Hepatic stellate cell (primary cell): Measurements from ENCODE around the gene GPR180.
A peak's percentile ranks its signal among the peaks of the same experiment; 100 is the strongest.

ENCODE experiments used
- DNase-seq: peaks from one replicate; pipeline ENCODE4 v3.0.0; 2011; ENCODE audit warnings: low spot score

The GPR180 gene

DNA sequence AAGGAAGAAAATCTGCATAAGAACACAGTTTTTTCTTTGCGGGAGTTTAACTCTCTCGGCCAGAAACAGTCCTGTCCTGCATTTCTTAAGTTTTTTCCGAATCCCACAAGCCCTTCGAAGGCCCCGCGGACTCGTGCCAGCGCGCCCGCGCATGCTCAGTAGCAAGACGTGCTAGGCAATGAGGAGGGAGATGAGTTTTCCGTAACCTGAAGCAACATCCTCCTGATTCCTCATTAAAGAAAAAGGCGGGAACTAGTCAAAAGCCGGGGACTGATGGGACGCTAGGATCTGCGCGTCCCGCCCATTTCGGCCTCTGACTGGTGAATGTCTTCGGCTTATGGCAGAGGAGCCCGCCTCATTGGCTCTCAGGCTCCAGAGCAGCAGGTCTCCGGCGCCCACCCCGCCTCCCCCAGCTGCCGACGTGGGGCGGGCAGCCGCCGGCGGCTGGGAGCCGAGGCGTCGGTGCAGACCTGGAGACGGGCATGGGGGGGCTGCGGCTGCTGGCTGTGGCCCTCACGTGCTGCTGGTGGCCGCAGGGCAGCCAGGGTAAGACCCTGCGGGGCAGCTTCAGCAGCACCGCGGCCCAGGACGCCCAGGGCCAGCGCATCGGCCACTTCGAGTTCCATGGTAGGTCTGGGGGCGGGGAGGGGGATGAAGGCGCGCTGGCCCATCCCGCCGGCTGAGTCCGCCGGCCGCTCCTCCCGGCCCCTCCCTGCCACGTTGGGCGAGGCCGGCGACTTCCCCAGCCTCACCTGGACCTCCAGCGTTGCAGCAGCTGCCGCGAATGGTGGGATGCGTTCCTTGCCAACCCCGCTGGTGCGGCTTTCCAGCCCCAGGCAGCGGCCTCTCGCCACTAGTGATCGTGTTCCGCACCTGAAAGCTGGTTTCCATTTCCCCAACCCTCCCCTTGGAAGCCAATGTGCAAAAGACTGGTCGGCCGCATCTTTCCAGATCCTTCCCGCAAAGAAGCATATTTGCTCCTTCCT lies at the start of gene GPR180:
Gene GPR180 (plus strand): TSS at position 412 of the 986 bp plus-strand sequence. CDS start 71 bp downstream, at position 483.
- peak; percentile 98 for DNase-seq

DNA sequence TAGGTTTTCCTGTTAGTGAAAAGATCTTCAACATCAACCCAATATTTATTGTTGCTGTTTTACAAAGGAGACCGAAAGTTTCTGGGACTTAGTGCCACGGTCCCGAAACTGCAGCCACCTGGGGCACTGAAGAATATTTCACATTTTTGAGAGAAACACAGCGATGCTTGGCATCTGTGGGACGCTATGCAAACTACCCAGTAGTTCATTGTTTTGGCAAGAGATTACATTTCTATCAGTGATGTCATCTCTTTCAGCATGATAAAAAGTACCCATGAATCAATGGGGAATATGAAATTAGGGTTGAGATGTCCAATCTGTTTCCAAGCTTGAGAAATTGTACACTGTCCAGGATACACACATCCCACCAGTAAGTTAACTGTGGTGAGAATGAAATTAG lies 49.6 kb upstream of the GPR180 start:
- no peak for DNase-seq

DNA sequence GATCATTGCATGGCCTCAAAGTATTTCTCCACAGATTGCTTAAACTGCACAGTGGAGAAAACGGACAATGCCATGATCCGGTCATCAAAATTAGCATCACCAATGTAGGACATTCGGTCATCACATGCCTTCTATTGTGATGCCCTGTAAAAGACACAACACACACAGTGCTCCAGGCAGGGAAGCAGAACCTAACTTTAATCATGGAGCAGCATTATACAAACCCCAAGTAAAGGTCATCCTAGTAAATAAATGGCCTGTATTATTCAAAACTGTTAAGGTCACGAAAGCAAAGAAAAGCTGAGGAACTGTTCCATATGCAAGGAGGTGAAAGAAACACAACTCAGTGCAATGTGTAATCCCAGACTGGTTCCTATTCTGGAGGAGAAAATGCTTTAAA lies 47.9 kb upstream of the GPR180 start:
- DNase-seq = no peak

DNA sequence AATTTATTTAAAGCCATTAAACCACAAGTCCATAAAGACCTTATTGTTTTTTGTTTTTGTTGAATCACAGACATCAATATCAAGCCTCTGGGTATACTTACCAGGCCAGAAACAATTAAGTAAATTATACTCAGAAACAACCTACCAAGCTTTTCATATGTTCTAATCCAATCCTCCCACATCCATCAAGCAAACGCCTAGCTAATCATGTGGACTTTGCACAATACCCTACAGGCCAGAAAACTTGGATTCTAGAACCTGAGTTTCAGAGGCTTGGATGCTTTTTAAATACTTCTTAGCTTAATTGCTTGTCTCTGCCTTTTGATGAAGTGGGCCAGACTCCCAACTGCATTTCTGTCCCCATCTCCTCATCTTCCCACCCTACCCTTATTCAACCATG lies 45.6 kb upstream of the GPR180 start:
- DNase-seq = no peak

DNA sequence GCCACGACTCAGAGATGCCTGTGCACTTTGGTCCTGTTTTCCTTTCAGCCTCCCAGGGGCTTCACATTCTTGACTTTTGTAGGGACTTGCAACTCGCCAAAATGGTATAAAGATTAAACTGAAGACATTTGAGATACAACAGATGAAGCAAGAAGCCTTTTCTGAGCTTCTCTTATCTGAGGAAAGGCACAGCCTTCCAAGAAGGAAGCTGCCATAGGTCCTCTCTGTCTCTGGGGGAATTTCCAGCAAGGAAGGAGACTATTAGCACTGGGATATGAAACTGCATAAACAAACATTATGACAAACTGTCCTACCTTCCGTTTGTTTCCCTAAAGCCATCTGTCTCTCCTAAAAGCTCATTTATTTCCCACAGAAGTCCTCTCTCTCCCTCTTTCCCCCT lies 45.0 kb upstream of the GPR180 start:
- DNase-seq = no peak

DNA sequence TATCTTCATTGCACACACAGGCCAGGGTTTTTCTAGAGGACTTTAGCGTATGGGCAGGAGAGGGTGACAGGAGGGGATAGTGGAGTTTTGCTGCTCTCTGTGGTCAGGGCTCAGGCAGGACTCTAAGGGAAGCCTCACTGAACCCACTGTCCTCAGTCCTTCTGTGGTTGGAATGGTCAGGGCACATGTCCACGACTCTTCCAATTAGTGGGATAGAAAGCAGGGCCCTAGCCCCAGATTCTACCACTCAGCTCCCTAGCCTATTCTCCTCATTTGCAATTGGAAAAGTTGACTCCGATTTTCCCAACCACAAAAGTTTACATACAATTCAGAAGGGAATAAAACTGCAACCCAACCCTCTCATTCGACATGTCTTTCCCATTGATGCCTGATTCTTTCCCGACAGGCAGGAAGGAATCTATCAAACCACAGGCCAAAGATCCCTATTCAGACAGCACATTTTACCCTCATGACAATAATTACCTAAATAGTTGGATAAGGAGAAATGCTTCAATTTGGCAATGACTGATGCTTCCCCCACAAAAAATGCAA lies 43.9 kb upstream of the GPR180 start:
- DNase-seq = no peak

DNA sequence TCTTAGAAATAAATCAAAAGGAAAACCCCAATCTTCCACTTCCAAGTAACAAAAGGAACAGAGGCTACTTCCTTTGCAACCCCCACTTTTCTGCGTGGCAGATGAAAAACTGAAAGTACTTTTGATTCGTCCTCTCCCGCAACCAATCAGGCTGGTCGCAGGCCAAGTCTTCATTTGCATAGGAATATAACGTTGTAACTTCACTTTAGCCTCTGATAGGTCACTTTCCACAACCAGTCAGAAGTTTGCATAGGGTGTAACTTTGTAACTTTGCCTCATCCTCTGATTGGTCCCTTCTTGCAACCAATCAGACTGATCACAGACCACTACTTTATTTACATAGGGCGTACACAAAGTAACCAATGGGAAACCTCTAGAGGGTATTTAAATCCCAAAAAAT lies 42.9 kb upstream of the GPR180 start:
- no peak for DNase-seq

DNA sequence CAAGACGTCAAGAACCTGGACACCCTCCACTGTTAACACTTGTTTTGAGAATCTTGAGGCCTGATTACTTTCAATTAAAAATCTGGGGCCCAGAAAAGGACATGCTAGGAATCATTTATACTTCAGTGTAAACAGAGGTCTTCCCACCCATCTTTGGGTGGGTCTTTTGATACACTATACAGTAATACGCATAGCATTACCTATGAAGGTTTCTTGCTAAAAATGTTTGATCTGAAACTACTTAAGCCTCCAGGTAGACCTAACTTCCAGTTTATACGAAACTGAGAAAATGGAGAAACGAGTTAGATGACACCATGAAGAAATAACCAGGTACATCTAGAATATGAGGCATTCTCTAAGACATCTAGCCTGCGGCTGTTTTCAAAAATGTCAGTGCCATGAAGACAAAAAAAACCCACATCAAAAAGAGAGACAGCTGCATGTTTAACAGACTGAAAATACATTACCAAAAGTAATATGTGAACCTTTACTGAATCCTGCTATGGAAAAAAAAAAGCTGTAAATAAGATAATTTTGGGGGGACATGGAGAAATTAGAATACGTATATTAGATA lies 42.3 kb upstream of the GPR180 start:
- no peak for DNase-seq

DNA sequence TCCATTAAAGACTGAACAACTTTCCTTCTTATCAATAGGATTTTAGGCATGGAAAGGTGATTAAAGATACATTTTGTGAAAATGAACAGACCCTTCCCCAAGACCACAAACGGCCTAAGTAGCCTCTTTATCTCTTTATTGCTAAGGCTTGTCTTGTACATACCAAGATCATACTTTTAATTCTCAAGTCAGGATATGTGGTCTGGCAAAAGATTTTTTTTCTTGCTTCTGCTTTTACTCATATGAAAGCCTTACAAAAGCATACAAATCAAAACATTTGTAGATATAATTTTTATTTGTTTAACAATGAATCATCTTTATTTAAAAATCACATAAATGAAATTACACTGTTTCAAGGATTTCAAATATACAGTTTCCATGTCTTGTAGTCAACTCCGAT lies 41.5 kb upstream of the GPR180 start:
- no peak for DNase-seq

DNA sequence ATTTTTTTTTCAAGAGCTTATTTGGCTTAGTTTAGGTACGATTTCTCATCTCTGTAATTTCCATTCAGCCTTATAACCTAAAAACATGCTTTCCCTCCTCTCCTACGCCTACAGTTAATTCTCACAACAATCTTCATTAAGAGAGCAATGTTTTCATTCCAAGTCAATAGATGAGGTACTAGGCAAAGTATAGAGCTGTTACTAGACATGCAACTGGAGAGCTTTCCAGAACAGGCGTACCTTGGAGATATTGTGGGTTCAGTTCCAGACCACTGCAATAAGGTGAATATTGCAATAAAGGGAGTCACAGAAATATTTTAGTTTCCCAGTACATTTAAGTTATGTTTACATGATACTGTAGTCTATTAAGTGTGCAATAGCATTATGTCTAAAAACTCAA lies 40.5 kb upstream of the GPR180 start:
- no peak for DNase-seq

DNA sequence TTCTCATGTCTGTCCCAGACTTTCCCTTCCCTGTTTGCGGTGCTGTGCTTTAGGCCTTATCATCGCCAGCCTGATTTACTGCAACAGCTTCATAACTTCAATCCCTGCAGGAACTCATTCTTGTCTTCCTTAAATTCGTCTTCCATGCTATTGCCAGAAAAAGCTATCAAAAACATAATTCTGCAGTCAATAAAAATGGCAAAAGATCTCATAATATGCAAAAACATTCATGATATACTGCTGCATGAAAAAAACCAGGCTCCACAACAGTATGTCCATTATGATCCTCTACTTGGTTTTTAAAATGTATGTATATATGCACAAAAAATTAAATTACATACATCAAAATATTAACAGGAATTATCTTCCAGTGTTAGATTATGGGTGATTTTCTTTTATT lies 34.1 kb upstream of the GPR180 start:
- DNase-seq = no peak

DNA sequence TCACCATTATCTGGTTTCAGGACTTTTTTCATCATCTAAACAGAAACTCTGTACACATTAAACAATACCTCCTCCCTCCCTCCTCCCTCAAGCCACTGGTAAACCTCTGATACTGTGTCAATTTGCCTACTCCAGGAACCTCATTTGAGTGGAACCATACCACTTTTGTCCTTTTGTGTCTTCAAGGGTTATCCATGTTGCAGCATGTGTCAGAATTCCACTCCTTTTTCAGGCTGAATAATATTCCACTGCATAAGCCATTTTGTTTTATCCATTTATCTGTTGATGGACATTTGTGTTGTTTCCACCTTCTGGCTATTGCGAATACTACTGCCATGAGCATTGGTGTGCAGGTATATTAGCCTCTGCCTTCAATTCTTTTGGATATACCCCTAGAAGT lies 33.2 kb upstream of the GPR180 start:
- no peak for DNase-seq

DNA sequence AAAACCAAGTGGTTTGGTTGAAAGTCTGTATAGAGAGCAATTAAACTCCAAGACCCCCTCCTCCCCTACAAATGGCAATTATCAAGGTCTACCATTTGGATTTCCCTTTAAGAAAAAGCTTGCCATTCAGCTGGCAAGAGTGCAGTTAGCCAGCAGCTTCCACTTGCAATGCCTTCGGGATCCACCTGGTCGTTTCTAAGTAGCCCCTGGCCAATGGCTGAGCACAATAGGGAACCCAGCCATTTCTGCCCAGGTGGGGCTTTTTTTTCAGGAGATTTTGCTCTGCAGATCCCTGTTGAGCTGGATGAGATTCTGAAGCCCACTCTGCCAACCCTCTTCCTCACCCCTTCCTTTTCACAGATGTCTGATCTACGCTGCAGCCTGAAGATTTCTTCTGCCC lies 32.0 kb upstream of the GPR180 start:
- no peak for DNase-seq

DNA sequence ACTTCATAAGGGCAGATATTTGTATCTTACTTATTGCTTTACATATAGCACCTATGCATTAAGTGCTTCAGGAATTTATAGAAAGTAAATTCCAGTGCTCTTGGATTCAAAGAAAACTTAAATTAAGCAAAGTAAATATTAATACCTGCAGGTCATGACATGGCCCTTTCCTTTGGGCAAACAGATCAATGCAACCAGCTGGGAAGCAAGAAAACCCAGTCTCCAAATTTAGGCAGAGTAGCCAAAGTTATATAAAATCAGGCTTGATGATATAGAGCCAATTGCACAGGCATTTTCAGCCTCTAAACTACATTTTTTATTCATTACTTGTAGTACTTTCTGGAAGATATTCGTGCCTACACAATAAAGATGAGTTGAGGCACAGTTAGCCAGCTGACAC lies 22.6 kb upstream of the GPR180 start:
- no peak for DNase-seq

DNA sequence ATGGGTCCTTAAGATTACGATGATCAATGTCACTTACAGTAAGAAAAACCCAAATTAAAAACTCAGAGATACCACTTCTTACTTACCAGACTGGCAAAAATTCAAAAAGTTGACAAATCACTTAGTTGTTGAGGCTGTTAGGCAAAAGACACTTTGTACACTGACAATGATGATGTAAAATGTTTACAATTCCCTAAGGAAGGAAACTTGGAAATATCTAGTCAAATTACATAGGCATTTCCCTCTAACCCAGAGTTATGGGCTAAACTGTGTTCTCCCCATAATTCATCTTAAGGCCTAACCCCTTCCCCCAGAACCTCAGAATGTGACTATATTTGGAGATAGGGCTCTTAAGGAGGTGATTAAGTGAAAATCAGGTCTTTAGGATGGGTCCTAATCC lies 17.7 kb upstream of the GPR180 start:
- no peak for DNase-seq

DNA sequence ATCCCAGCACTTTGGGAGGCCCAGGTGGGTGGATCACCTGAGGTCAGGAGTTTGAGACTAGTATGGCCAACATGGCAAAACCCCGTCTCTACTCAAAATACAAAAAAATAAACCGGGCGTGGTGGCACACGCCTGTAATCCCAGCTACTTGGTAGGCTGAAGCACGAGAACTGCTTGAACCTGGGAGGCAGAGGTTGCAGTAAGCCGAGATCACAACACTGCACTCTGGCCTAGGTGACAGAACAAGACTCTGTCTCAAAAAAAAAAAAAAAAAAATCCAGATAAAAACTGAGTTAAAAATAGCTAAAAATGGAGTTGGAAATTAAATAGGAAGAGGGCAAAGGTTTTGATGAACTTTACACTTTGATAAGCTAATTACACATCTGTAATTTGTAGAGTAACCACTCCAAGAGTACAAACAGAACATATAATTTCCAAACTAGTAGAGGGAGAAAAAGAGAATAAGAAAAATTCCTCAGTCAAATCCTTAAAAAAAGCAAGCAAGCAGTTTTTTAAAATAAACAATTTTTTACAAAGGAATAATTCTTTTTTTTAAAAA lies 16.0 kb upstream of the GPR180 start:
- DNase-seq = no peak

DNA sequence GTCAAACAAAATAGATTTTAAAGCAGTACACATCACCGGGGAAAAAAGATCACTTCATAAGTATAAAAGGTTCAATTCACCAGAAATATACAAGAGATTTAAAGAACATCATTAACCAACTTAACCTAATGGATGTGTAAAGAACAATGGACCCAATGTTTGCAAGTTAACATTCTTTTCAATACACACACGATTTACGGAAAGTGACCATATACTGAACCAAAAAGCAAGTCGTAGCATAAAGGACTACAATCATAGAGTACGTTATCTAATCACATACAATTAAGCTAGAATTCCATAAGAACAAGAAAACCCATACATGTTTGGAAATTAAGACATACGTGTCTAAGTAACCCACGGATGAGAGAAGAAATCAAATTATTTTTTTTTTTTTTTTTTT lies 15.3 kb upstream of the GPR180 start:
- DNase-seq = no peak

DNA sequence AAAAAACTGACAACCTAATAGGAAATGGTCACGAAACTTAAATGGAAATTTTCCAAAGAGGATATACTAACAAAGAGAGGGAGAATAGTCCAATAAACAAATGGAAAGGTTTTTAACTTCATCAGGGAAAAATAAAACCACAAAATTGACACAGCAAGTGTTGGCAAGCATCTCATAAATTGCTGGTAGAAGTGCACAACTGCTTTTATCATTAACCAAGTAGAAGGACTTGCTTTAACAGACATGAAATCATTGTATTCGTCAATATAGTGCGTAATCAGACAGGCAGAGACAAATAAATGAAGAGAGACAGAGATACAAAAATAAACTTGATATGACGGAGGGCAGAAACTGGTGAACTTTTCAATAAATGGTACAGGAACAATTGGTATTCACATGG lies 13.1 kb upstream of the GPR180 start:
- DNase-seq = no peak

DNA sequence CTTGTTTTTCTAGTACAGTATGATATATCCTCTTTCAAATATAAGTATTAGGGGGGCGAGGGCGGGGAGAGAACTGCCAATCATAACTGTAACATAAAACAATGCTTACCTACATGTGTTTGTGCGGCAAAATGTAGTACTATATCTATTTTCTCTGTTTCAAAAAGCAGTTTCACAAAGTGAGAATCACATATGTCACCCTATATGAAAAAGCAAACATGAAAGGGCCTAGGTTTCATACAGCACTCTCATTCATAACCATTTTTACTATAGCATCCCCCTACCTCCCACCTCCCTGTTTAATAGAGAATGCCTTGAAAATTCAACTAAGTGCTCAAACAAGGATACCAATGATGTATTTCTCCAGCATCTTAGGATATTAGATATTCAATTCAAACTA lies 10.9 kb upstream of the GPR180 start:
- DNase-seq = no peak

DNA sequence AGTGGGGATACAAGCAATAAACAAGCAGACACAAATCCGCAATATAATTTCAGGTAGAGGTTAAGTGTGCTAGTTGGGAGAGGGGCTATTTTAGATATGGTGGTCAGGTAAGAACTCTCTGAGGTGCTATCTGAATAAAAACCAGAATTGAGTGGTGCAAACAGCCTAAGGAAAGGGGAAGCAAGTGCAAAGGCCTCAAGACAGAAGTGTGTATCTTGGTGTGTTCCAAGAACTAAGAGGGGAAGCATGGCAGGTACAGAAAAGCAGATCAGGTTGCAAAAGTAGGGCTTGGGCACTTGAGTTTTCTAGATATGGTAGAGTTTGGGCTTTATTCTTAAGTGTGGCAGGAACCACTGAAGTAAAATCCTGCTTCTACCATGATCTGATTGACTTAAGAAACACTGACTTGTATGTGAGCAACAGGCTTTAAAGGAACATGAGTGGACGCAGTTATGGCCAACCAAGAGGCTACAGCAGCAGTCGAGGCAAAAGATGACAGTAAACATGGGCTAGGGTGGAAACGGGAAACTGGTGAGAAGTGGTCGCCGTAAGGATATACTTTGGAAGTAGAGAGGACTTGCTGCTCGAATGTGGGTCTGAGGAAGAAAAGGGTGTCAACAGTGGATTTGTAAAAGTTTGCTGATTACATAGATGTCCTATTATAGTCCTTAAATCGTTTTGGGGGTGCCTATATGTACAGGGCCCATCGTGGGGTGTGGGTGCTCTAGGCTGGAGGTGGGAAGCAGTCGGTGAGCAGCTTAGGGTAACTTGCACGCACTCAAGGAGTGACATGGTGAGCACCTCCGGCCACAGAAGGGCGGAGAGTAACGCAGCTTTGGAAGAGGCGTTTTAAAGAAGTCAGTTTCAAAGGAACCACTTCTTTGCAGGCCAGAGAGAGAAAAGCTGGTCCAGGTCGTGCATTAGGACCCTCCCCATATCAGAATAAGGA lies 6.4 kb upstream of the GPR180 start:
- DNase-seq = peak; percentile 31

DNA sequence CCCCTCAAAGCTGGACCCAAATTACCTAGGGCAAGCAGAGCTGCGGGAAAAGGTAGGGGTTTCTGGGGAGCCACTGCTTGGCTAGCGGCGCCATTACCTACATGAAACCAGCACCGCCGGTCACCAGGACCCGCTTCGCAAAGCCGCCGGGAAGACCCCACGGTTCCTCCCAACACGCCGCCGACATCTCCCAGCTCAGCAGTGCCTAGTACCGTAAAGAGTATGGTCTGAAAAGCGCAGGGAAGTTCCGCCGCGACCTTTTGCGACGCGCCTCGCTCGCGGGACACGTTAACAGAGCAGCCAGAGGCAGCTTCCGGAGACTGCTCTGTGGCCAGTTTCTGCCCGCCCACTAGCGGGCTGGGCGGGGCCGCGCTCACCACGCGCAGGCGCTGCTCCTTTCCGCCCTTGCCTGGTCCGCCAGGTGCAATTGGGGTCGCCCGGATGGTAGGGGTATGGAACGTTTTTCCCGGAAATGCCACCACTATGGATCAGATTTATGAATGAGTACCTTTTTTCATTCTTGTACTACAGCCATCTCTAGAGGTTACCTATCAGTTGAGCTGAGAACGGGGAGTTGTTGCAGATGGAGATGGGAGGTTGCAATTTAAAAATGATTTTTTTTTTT lies 5.6 kb upstream of the GPR180 start, which contains the start of gene TGDS:
Gene TGDS (minus strand): TSS at position 203 of the 625 bp plus-strand sequence. CDS start 16 bp downstream, at position 187.
- DNase-seq = peak; percentile 92
